GF-D8 (cell line): ENCODE measurements around the gene HDAC7.
A peak's percentile ranks its signal among the peaks of the same experiment; 100 is the strongest.
"Not testable (repeated sequence)": the region's sequence is repeated elsewhere in the genome, so short reads cannot be mapped to it uniquely, and the experiment has no call there.

Source experiments
- DNase-seq: peaks from one replicate; lab custom pipeline; 2025; lab: John Stamatoyannopoulos, UW

HDAC7 gene

GRCh38 chr12:47828976-47829482, 9.3 kb upstream of the HDAC7 start:
- DNase-seq = no peak

GRCh38 chr12:47828008-47828975, 8.6 kb upstream of the HDAC7 start:
- no peak for DNase-seq

GRCh38 chr12:47825173-47825639, 5.5 kb upstream of the HDAC7 start:
- DNase-seq = no peak

GRCh38 chr12:47824635-47825034, 4.9 kb upstream of the HDAC7 start:
- DNase-seq = no peak

GRCh38 chr12:47824198-47824597, 4.5 kb upstream of the HDAC7 start:
- DNase-seq = no peak

- no peak for DNase-seq
Measured at GRCh38 chr12:47823422-47824086, 3.9 kb upstream of the HDAC7 start.

GRCh38 chr12:47822863-47823262, 3.2 kb upstream of the HDAC7 start:
- no peak for DNase-seq

- no peak for DNase-seq
Measured at GRCh38 chr12:47822401-47822800, 2.7 kb upstream of the HDAC7 start.

- DNase-seq = no peak
Measured at GRCh38 chr12:47821346-47821706, 1.6 kb upstream of the HDAC7 start.

- peak; percentile 34 for DNase-seq
Measured at GRCh38 chr12:47820631-47821345, 1.1 kb upstream of the HDAC7 start.

- DNase-seq = no peak
Measured at GRCh38 chr12:47819138-47819895, 386 bp downstream of the HDAC7 start.

GRCh38 chr12:47818467-47819137, 1.1 kb downstream of the HDAC7 start:
- DNase-seq = no peak

- DNase-seq = no peak
Measured at GRCh38 chr12:47818007-47818376, 1.7 kb downstream of the HDAC7 start.

- no peak for DNase-seq
Measured at GRCh38 chr12:47817272-47818006, 2.3 kb downstream of the HDAC7 start.

GRCh38 chr12:47816403-47817271, 3.1 kb downstream of the HDAC7 start:
- DNase-seq = no peak

GRCh38 chr12:47815447-47815846, 4.3 kb downstream of the HDAC7 start:
- DNase-seq = not testable (repeated sequence)

- DNase-seq = no peak
Measured at GRCh38 chr12:47814539-47815170, 5.0 kb downstream of the HDAC7 start.

- peak; percentile 64 for DNase-seq
Measured at GRCh38 chr12:47813511-47814196, 6.0 kb downstream of the HDAC7 start.
